ENCODE measurements around the gene CNGA4. TPM values are rescaled to one million over a fixed set of nuclear protein-coding genes. Genes with fewer than 3 reads are reported as not detected.

Gene CNGA4, protein sequence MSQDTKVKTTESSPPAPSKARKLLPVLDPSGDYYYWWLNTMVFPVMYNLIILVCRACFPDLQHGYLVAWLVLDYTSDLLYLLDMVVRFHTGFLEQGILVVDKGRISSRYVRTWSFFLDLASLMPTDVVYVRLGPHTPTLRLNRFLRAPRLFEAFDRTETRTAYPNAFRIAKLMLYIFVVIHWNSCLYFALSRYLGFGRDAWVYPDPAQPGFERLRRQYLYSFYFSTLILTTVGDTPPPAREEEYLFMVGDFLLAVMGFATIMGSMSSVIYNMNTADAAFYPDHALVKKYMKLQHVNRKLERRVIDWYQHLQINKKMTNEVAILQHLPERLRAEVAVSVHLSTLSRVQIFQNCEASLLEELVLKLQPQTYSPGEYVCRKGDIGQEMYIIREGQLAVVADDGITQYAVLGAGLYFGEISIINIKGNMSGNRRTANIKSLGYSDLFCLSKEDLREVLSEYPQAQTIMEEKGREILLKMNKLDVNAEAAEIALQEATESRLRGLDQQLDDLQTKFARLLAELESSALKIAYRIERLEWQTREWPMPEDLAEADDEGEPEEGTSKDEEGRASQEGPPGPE
- under 1 TPM; 0.23 to 0.32 (median 0.28) TPM for polyA plus RNA-seq (ENCODE audit: insufficient read length in 4 of 4)

DNA sequence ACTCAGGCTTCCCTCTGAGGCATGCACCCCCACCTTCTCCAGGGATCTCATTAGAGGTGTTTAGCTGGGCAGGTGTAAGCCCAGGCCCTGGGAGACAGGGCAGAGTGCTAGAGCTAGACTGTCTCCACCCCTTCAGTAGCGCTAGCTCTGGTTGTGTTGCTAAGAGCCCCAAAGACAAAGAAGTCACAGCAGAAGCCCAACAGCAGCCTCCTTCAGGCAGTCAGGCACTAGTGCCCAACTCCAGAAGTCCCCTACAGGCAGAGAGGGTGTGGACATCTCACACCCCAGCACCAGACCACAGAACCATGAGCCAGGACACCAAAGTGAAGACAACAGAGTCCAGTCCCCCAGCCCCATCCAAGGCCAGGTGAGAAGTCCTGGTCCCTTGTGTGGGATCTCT lies at the start of gene CNGA4:
Gene CNGA4 (plus strand): TSS at position 188 of the 400 bp plus-strand sequence. CDS start 118 bp downstream, at position 306.
- DNase-seq (ENCODE audit: low read depth in 4 of 4, low spot score in 3 of 4): no peak

DNA sequence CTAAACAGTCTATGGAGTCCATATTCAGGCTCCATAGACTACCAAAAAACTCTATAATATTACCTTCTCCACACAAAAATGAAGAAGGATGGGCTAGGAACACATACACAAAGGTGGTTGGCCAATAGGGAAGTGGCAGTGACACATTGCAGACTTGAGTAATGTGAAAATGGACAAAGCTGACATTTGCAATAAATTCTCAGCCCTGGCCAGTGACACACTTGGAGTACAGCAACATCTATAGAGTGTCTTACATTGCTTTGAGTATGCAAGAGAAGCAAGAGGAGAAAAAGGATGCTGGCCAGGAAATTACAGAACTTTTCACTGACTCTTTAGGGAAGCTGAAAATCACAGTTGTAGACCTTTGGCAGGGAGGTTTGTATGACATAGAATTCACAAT lies 47.1 kb upstream of the CNGA4 start:
- DNase-seq (ENCODE audit: low read depth in 4 of 4, low spot score in 3 of 4): no peak

DNA sequence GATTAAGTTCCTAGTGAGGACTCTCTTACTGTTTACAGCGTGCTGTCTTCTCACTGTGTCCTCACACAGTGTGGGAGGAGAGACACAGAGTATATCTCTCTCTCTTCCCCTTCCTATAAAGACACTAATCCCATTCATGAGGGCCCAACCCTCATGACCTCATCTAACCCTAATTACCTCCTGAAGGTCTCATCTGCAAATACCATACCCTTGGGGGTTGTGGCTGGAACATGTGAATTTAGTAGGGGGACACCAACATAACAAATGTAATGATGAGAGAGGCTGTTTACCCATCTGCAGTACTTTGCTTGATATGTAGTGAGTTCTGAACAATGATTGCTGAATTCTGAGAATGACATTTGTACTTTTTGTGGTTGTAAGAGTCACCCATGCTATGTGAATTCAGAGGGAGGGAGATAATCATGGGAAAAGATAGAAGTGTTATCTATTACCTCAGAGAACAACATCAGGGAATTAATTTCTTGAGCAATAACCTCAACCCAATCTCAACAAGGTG lies 44.8 kb upstream of the CNGA4 start:
- DNase-seq (ENCODE audit: low read depth in 4 of 4, low spot score in 3 of 4): no peak

DNA sequence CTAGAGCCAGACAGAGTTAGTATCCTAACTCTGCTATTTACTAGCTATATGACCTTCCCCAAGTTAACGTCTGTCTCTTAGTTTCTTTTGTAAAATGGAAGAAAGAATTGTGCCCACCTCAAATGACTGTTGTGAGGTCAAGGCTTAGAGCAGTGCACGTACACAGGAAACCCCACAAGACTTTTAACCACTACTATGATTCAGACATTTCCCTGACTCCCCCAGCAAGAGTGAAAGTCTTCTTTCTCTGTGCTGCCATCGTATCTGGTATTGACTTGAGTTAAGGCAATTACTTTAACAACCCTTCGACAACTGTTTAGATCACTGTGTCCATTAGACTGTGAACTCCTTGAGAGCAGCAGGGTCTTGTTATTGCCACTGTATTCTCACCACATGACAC lies 42.5 kb upstream of the CNGA4 start:
- DNase-seq (ENCODE audit: low read depth in 4 of 4, low spot score in 3 of 4): no peak

DNA sequence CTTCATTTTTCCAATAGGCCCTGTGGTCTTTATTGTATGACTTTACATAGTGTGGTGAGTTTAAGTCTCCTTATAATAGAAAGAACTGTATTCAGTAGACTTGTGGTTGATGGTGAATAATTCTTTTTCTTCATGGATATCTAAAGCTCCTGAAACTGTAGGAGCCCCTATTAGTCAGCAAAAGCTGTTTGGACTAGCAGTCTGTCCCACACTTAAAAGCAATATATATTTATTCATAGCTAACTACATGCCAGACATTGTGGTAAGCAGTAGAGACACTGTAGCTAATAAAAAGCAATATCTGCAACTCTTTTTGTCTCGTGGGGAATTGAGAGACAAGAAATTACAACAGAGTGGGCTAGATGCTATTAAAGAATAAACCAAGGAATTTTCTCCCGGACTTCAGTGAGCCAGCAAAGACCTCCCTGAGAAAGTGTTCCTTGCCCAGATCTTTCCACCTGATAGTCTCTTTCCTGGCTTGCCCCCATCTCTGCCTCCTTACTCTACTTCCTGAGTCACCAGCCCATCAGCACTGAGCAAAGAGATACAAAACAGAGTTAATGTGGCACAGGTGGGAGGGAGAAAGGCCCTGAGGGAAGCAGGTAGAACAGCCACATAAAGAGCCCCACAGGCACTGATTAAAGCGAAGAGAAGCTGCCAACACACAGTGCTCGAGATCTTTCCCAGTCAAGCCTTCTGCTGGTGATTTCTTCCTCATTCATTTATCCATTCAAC lies 41.3 kb upstream of the CNGA4 start:
- DNase-seq (ENCODE audit: low read depth in 4 of 4, low spot score in 3 of 4): no peak

DNA sequence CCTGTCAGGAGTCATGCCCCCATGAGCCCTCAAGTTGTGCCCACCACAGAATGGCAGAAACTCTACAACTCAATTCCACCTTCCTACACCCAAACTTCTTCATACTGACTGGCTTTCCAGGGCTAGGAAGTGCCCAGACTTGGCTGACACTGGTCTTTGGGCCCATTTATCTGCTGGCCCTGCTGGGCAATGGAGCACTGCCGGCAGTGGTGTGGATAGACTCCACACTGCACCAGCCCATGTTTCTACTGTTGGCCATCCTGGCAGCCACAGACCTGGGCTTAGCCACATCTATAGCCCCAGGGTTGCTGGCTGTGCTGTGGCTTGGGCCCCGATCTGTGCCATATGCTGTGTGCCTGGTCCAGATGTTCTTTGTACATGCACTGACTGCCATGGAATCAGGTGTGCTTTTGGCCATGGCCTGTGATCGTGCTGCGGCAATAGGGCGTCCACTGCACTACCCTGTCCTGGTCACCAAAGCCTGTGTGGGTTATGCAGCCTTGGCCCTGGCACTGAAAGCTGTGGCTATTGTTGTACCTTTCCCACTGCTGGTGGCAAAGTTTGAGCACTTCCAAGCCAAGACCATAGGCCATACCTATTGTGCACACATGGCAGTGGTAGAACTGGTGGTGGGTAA lies 39.6 kb upstream of the CNGA4 start, which contains the start of gene OR52W1:
Gene OR52W1 (plus strand): TSS at position 51 of the 637 bp plus-strand sequence. CDS start 0 bp downstream, at position 51.
- no peak for DNase-seq (ENCODE audit: low read depth in 4 of 4, low spot score in 3 of 4)

DNA sequence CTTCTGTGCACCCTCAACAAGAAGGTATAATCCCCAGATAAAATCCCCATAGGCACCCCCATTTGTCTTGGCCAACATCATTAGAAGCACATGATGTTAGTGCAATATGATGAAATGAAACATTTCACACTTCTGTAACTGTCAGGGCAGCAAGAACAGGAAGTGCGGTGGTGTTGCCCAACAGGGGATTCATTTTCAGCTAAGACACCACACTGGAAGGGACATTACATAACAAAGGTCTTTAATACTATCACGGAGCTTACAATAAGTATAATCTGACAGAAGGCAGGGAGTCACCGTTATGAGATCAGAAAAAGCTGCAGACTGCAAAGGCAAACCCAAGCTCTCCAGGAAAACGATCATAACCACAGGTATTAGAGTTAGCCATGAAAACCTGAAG lies 37.9 kb upstream of the CNGA4 start:
- no peak for DNase-seq (ENCODE audit: low read depth in 4 of 4, low spot score in 3 of 4)

DNA sequence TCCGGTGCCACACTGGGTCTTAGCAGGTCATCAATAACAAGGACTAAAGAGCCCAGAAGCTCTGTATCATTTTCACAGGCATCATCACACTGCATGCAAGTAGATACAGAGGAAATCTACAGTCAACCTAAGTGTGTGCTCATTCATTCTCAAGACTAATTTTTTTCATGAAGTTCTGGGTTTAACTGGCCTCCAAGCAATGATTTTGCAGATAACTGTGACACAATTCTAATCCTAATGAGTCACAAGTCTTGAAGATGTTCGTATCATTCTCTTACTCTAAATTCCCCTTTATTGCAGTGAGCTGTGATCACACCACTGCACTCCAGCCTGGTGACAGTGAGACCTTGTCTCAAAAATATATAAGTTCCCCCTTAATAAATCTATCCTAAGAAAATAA lies 37.4 kb upstream of the CNGA4 start:
- no peak for DNase-seq (ENCODE audit: low read depth in 4 of 4, low spot score in 3 of 4)

DNA sequence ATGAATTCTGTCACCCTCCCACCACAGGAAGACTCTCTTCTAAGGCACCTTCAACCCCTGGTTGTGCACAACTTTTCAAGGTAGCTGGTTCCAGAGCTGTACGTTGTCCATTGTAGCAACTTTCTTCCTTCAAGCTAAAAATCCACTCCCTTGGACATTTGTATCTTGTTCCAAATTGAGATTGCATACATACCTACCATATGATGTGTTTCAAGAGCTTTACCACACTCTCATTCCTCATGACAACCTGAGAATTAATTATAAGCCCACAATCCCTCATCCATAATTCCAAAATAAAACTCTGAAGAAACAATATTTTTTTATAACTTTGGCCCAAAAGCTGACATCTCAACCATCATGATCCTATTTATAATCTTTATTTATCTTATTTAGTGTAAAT lies 36.8 kb upstream of the CNGA4 start:
- no peak for DNase-seq (ENCODE audit: low read depth in 4 of 4, low spot score in 3 of 4)

DNA sequence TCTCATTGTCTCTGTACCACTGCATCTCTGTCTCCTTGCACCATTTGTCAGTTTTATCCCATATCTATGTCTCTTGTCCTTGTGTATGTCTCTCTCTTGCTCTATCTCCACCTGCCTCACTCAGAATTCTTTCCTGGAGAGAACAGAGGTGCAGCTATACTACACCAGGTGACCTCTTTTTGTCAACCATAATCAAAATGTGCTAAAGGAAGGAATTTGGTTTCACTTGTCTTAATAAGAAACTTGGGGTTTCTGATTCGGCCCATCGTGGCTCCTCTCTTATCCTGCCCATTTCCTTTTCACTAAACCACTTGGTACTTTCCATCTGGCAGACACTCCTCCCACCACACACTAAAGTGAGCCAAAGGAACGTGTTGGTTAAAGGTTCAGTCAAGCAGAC lies 35.6 kb upstream of the CNGA4 start:
- DNase-seq (ENCODE audit: low read depth in 4 of 4, low spot score in 3 of 4): no peak

DNA sequence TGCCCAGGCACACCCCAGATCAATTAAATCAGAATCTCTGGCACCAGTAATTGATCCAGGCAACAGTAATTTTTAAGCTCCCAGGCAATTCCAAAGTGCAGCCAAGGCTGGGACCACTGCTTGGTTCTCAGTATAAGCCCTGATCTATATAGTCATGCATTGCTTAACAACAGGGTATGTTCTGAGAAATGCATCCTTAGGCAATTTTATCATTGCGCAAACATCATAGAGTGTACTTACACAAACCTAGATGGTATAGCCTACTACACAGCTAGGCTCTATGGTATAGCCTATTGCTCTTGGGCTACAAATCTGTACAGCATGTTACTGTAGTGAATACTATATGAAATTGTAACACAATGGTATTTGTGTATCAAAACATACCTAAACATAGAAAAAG lies 34.2 kb upstream of the CNGA4 start:
- DNase-seq (ENCODE audit: low read depth in 4 of 4, low spot score in 3 of 4): no peak

DNA sequence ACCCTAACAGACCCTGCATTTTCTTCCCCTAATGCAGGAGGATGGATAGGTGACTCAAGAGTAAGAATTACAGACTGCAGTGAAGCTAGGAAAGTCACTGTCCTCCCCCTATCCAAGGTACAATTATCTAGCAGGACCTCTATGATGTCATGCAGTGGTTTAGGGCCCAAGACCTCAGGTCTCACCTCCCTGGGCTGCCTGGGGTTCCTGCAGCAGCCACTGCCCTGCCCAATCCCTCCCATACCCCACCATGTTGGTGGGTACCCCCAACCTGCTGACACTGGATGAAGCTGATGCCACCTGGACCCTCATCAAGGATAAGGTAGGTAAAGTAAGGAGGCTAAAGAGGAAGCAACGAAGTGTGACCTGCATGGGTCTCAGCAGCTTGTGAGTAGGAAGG lies 33.5 kb upstream of the CNGA4 start, which contains the start of gene C11orf42:
Gene C11orf42 (plus strand): TSS at position 192 of the 400 bp plus-strand sequence. CDS start 59 bp downstream, at position 251.
- no peak for DNase-seq (ENCODE audit: low read depth in 4 of 4, low spot score in 3 of 4)

DNA sequence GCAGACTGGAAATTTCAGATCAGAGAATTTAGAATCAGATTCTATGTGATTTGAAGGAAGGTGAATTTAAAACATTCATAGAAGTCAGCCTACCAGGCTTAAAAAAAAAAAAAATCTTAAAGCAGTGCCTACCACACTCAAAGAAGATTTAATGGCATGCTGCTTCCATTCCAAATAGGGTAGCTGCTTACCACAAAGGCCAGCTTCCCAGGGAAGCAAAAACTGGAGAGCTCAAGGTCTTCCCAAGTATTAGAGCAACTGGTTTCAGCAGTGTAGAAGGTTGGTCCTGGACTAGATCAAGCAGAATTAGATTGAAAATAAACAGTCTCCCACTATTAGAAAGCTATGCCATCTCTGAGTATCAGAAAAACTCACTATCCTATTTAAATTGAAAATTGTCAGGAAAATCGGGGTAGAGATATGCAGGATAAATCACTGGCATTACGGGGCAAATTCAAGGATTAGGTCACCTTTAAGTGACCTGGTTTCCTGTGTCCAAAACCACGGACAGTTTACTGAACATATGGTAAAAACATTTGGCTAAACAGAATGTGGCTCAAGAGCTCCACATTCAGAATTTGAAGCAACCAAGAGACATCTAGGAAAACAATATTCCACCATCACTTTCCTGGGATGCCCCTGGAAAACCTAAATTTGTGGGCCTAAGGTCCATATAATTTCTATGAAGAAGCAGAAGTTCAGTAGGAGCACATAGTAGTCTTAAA lies 32.3 kb upstream of the CNGA4 start:
- no peak for DNase-seq (ENCODE audit: low read depth in 4 of 4, low spot score in 3 of 4)

DNA sequence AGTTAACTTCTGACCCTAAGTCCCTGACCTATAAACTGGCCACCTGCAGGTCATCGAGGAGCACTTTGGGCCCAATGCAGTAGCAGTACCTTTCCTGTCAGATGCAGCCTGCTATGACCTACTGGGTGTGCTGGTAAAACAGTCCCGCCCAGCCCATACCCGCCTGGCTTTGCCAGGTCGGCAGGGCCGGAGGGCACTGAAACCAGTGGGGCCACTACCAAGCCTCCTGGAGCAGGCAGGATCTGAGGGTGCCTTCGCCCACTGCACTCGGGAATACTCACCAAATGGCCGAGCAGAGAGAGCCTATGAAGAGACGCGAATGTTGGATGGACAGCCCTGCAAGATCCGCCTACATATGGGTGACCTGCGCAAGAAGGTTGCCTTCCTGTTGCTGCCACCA lies 29.1 kb upstream of the CNGA4 start:
- DNase-seq (ENCODE audit: low read depth in 4 of 4, low spot score in 3 of 4): no peak

DNA sequence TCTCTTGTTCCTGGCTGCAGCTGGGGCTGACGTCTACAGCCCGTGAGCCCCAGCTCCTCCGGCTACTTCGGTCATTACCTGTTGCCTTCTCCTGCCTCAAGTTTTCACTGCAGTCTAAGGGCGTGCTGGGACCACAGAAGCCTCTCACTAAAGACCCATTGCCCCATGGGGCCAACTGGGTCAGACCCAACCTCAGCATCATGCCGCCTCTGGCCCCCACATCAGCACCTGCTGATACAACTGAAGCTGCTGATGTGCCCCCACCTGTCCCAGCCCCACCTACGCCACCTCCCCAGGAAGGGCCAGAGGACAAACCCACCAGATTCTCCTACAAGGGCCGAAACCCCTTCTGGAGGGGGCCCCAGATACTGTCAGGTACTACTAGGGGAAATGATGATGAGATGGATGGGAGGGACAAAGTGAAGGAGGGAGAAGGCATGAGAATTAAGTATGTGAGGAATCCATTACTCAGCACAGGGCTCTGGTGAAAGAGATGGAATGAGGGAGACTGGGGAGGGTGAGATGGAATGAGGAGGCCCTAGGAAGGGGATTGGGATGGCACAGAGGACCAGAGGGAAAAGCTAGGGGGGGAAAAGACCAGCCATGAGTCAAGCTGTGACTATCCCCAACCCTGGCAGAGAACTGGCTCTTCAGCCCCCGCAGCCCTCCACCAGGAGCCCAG lies 28.5 kb upstream of the CNGA4 start:
- DNase-seq (ENCODE audit: low read depth in 4 of 4, low spot score in 3 of 4): no peak

DNA sequence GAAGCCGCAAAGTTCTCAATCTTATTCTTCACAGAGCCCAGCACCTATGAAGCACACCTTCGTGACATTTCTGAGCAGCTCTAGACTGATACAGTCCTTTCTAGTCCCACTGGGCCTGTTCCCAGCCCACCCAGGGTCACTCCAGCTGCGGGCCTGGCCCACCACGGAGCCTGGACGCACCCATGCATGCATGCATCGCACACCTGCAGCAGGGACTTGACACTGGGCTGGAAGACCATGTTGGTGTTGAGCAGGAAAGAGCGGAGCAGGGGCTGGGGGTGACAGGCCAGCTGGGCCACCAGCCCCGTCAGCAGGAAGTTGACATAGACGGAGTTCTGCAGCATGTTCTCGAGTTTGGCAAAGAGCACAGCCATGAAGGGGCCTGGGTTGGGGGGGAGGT lies 24.4 kb upstream of the CNGA4 start:
- DNase-seq (ENCODE audit: low read depth in 4 of 4, low spot score in 3 of 4): no peak

DNA sequence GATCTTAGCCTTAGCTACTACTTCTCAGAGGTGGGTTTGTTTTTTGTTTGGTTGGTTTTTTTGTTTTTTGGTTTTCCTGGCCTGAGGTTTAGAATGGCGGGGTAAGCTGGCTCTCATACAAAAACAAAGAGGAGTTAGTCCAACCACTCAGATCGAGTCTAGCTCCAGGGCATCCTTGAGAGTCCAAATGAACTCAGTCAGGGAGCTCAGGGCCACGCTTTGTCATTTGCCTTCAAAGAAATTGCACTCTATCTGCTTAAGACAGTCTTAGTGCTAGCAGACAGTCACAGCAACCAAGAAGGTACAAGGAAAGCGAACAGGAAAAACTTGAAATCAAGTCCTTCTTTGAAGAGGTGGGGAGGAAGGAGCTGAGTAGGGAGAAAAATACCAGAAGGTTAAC lies 22.4 kb upstream of the CNGA4 start:
- no peak for DNase-seq (ENCODE audit: low read depth in 4 of 4, low spot score in 3 of 4)

DNA sequence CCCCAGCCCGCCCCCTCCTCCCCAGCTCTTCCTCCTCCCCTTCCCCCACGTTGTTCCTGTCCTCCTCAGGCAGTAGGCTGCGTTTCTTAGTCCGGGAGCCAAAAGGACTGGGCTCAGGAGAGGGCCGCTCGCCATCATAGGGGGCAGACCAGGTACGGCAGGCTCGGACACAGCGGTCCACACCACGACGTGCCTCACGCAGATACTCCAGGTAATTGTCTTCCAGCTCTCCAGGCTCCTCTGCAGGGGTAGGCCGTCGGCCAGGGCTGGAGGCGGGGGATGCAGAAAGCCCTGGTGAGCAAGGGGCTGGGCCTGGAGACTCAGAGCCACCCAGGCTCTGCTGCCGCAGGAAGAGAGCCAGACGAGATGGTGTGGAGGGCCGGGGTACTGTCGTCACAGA lies 21.2 kb upstream of the CNGA4 start:
- no peak for DNase-seq (ENCODE audit: low read depth in 4 of 4, low spot score in 3 of 4)

DNA sequence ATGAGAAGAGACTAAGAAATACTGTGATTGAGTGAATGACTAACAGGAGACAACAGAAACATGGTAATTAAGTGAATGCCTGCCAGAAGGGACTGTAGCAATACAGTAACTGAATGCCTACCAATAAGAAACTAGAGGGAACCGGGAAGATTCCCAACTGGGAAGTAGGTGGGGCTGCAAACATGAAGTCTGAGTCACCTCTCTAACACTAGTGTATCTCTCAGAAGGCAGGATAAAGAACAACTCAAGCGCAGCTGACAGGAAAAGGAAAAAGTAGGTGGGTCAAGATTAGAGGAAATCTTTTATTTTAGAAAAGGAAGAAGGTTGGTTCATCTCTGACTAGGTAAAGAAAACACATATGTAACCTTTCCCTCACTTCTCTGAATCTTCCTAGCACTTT lies 19.5 kb upstream of the CNGA4 start:
- DNase-seq (ENCODE audit: low read depth in 4 of 4, low spot score in 3 of 4): no peak

DNA sequence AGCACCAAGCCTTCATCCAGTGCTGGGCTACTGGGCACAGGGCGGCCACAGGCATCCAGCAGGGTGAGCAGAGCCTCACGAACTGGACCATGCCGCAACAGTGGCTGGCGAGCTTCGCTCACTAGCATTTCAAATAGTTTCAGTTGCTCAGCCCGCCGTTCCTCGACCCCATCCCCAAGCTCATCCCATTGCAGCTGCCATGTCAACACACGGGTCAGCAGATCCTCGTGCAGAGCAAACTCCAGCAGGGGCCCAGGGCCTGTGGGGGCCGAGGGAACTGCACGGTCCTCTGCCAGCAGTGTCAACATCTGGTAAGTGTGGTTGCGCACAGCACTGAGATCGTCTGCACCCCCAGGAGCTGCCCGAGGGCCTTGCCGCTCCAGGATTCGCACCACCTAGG lies 15.0 kb upstream of the CNGA4 start:
- DNase-seq (ENCODE audit: low read depth in 4 of 4, low spot score in 3 of 4): no peak

Measured in right renal pelvis (tissue), 4 donors.